OCI-LY1 (cell line): ENCODE measurements around the gene GPR158.

Experiments
- EZH2 ChIP-seq: fragments of 200-600 bp; sonication (generic), shearing (Covaris generic); IDR thresholded peaks from 2 replicates; pipeline ENCODE4 v1.8.0; 2017; ENCODE audit warnings: borderline replicate concordance, mixed run types, mild to moderate bottlenecking, antibody characterized with exemption, low read length, moderate library complexity, mixed read lengths
- TF ChIP-seq, protein P1 (sequence below): fragments of 200-600 bp; sonication (generic), shearing (Covaris generic); IDR thresholded peaks from 2 replicates; pipeline ENCODE4 v1.5.1; 2017; ENCODE audit warnings: mild to moderate bottlenecking, antibody characterized with exemption, low read length, moderate library complexity, mixed read lengths

GRCh38 chr10:25522294-25522693, 347.5 kb downstream of the GPR158 start:
- TF ChIP-seq, protein P1, sequence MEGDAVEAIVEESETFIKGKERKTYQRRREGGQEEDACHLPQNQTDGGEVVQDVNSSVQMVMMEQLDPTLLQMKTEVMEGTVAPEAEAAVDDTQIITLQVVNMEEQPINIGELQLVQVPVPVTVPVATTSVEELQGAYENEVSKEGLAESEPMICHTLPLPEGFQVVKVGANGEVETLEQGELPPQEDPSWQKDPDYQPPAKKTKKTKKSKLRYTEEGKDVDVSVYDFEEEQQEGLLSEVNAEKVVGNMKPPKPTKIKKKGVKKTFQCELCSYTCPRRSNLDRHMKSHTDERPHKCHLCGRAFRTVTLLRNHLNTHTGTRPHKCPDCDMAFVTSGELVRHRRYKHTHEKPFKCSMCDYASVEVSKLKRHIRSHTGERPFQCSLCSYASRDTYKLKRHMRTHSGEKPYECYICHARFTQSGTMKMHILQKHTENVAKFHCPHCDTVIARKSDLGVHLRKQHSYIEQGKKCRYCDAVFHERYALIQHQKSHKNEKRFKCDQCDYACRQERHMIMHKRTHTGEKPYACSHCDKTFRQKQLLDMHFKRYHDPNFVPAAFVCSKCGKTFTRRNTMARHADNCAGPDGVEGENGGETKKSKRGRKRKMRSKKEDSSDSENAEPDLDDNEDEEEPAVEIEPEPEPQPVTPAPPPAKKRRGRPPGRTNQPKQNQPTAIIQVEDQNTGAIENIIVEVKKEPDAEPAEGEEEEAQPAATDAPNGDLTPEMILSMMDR, result no peak
- TF ChIP-seq EZH2, result no peak
